GM19455 (cell line): ENCODE measurements around the gene DENND5B.
"Not testable (repeated sequence)": the region's sequence is repeated elsewhere in the genome, so short reads cannot be mapped to it uniquely, and the experiment has no call there.

ENCODE experiments used
- ATAC-seq: cut with Tn5 transposase; IDR thresholded peaks from one replicate; pipeline ENCODE4 v1.9.1; 2021; ENCODE audit not compliant: unreplicated experiment

DENND5B gene

GRCh38 chr12:31508436-31509150 is 82.3 kb downstream of the DENND5B start:
- no peak for ATAC-seq

- ATAC-seq, result no peak
These were observed 83.0 kb downstream of the DENND5B start for GRCh38 chr12:31507966-31508365.

GRCh38 chr12:31506515-31507306 is 84.2 kb downstream of the DENND5B start:
- ATAC-seq, result no peak

GRCh38 chr12:31504625-31505222 is 86.2 kb downstream of the DENND5B start:
- ATAC-seq, result no peak

DNA sequence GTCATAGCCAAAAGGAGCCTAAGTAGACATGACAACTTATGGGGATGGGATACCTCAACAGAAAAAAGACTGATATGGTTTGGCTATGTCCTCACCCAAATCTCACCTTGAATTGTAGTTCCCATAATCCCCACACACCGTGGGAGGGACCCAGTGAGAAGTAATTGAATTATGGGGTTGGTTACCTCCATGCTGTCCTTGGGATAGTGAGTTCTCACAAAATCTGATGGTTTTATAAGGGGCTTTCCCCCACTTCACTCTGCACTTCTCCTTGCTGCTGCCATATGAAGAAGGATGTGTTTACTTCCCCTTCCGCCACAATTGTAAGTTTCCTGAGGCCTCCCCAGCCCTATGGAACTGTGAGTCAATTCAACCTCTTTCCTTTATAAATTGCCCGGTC is 89.9 kb downstream of the DENND5B start:
- ATAC-seq, result not testable (repeated sequence)

- ATAC-seq, result no peak
These were observed 91.4 kb downstream of the DENND5B start for GRCh38 chr12:31499567-31499966.

- no peak for ATAC-seq
These were observed 92.5 kb downstream of the DENND5B start for GRCh38 chr12:31498424-31498823.

DNA sequence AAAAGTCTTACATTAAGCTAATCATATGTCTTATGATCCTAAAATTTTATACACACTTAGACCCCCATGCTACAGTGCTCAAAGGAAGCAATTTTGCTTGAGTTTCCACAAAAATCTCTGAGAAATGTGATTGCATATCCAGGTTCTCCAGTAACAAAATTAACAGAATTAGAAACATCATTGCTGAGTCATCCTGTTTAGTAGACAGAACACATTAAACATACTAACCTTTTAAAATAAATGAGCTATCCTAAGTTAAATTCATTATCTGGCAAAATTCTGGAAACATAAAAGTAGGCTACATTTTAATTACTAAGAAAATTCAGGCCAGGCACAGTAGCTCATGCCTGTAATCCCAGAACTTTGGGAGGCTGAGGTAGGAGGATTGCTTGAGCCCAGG is 94.7 kb downstream of the DENND5B start:
- ATAC-seq, result no peak

GRCh38 chr12:31494455-31494854 is 96.5 kb downstream of the DENND5B start:
- no peak for ATAC-seq

- ATAC-seq, result no peak
These were observed 98.2 kb downstream of the DENND5B start for GRCh38 chr12:31492599-31493196.

GRCh38 chr12:31491841-31492598 is 98.9 kb downstream of the DENND5B start:
- no peak for ATAC-seq

DNA sequence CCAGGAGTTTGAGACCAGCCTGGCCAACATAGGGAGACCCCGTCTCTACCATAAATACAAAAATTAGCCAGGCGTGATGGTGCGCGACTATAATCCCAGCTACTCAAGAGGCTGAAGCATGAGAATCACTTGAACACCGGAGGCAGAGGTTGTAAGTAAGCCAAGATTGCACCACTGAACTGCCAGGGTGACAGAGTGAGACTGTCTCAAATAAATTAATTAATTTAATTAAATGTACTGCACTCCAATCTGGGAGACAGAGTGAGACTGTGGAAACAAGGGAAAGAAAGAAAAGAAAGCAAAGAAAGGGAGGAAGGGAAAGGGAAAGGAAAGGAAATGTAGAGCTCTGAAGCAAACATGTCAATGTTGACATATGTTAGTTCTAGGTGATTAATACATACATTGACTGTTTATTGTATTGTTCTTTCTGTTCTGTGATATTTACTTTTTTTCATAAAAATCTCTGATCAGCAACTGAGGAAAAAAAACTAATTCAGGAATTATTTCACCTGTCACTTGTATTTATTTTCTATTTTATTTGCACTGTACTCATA is 99.6 kb downstream of the DENND5B start:
- ATAC-seq, result no peak

- ATAC-seq, result no peak
These were observed 102.1 kb downstream of the DENND5B start for GRCh38 chr12:31488737-31489338.

DNA sequence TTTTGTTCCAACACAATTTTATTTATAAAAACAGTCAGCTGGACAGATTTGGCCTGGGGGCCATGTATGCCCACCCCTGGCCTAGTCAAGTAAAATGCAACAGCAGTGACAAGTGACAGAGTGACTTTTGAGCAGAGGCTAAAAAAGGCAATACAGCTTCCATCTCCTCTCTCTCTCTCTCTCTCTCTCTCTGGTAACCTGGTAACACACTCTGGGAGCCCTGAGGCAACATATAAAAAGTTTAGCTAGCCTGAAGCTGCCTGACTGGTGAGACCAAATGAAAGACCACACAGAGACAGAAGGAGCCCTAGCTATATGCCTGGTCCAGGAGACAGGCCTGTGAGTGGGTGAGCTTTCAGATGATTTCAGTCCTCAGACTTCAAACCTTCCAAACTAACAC is 105.4 kb downstream of the DENND5B start:
- no peak for ATAC-seq

DNA sequence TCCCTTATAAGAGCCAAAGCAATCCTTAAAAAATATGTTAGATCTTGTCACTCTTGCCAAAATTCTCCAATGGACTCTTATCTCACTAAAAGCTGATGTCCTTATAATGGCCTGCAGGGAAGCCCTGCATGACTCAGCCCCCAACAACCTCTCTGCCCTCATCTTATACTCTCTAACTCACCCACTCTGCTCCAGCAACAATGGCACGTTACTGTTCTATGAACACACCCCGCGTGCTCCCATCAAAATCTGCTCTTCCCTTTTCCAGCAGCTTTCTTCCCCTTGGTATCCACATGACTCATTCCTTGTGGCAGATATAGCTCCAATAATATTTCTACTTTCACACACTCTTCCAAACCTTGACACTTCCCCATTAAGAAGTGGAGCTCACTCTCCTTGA is 108.1 kb downstream of the DENND5B start:
- no peak for ATAC-seq

GRCh38 chr12:31481415-31481814 is 109.5 kb downstream of the DENND5B start:
- no peak for ATAC-seq

GRCh38 chr12:31479516-31480210 is 111.3 kb downstream of the DENND5B start:
- no peak for ATAC-seq

GRCh38 chr12:31478898-31479297 is 112.0 kb downstream of the DENND5B start:
- ATAC-seq, result no peak

DNA sequence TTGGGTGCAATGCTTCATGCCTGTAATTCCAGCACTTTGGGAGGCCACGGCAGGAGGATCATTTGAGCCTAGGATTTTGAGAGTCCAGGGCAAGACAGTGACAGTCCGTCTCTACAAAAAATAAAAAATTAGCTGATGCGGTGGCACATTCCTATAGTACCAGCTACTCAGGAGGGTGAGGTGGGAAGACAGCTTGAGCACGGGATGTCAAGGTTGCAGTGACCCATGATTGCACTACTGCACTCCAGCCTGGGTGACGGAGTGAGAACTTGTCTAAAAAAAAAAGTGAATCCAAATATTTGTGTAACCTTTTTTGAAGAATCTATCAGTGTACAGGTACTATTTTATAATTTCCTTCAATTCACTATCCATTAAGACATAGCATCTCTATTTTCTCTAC is 112.5 kb downstream of the DENND5B start:
- no peak for ATAC-seq

DNA sequence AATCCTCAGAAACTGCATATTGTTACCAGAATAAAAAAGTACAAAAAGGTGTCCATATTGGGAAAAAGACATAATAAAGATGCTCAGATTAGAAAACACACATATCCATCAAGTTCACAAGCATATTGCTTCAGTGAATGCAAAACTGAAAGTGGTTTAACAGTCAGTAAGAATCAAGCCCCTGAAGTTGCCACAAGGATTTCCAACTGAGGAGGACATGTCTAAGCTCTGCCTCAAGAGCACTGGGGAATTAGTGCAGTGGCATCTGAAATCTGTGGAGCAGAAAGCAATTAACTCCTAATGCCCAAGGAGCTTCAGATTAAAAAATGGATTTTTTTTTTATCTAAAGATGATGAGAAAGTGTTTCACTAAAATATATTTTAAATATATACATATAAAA is 113.2 kb downstream of the DENND5B start:
- no peak for ATAC-seq
